NCI-H187 treated with DMSO at 0.1 percent for 48 hours (cell line): ENCODE results near the gene CEP41.
A peak's percentile ranks its signal among the peaks of the same experiment; 100 is the strongest.

ENCODE experiments used
- DNase-seq: peaks from one replicate; lab custom pipeline; 2025; lab: John Stamatoyannopoulos, UW

CEP41 gene

GRCh38 chr7:130350945-130351790, 89.6 kb downstream of the CEP41 start:
- DNase-seq, result no peak

- DNase-seq, result peak; percentile 24
Observed at GRCh38 chr7:130349911-130350782, 90.7 kb downstream of the CEP41 start.

- no peak for DNase-seq
Observed at GRCh38 chr7:130346941-130347340, 93.9 kb downstream of the CEP41 start.

- DNase-seq, result no peak
Observed at GRCh38 chr7:130346177-130346905, 94.5 kb downstream of the CEP41 start.

GRCh38 chr7:130345725-130346124, 95.1 kb downstream of the CEP41 start:
- DNase-seq, result no peak

- DNase-seq, result peak; percentile 97
Observed at GRCh38 chr7:130345136-130345535, 95.7 kb downstream of the CEP41 start.

GRCh38 chr7:130344271-130344866, 96.4 kb downstream of the CEP41 start, which contains the start of gene CPA5:
CPA5 (plus strand) TSS chr7:130344816; CDS start chr7:130346486, 1,670 bp downstream.
- no peak for DNase-seq
